HTERT RPE-1 (cell line): Measurements from ENCODE around the gene DPP10.
"Not testable (repeated sequence)": the region's sequence is repeated elsewhere in the genome, so short reads cannot be mapped to it uniquely, and the experiment has no call there.

Source experiments
- in situ Hi-C: fragments of 300-500 bp; cut with MboI; formaldehyde crosslinking; loops from 4 replicates; pipeline ENCODE4 v1.14.3; 2020; ENCODE audit warnings: low sequenced_read_pairs

The DPP10 gene

GRCh38 chr2:115389024-115389423, 946.6 kb downstream of the DPP10 start:
- in situ Hi-C loops = no loop called here

GRCh38 chr2:115389898-115390565, 947.6 kb downstream of the DPP10 start:
- in situ Hi-C loops = no loop called here

GRCh38 chr2:115396579-115396978, 954.1 kb downstream of the DPP10 start:
- in situ Hi-C loops = no loop called here

GRCh38 chr2:115400940-115401339, 958.5 kb downstream of the DPP10 start:
- in situ Hi-C loops = no loop called here

GRCh38 chr2:115412501-115412900, 970.1 kb downstream of the DPP10 start:
- in situ Hi-C loops = no loop called here

GRCh38 chr2:115413791-115414190, 971.4 kb downstream of the DPP10 start:
- in situ Hi-C loops = no loop called here

GRCh38 chr2:115414466-115414865, 972.0 kb downstream of the DPP10 start:
- in situ Hi-C loops = no loop called here

DNA sequence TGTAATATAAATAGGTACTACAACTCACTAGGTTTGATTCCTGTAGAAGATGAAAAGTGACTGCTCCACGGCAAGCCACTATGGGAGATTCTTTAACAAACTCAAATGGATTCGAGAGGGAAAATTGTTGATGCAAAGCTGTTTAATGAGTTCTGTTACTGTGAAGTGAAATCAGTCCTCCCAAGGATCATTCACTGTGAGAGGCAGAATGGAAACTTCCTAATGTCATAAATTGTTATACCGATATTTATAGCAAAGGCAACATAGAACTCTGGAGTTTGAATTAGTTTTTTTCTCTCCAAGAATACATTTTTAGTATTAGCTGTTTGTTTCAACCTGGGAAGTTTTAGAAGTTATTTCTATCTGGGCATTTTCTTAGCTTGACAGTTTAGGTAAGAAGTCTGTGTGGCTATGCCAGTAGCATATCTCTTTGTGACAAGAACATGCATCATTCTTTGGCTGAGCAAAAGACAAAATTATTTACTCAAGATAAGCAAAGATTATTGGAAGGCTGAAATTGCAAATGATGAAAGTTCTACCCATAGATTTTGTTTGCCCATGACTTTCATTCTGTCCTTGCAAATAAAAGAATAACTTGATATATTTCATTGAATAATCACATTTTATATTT, 979.7 kb downstream of the DPP10 start:
- in situ Hi-C loops = no loop called here

- in situ Hi-C loops = no loop called here
Measured at GRCh38 chr2:115427436-115427835, 985.0 kb downstream of the DPP10 start.

GRCh38 chr2:115440746-115441145, 998.3 kb downstream of the DPP10 start:
- in situ Hi-C loops = not testable (repeated sequence)

GRCh38 chr2:115443539-115444185, 1001.2 kb downstream of the DPP10 start:
- in situ Hi-C loops = no loop called here

DNA sequence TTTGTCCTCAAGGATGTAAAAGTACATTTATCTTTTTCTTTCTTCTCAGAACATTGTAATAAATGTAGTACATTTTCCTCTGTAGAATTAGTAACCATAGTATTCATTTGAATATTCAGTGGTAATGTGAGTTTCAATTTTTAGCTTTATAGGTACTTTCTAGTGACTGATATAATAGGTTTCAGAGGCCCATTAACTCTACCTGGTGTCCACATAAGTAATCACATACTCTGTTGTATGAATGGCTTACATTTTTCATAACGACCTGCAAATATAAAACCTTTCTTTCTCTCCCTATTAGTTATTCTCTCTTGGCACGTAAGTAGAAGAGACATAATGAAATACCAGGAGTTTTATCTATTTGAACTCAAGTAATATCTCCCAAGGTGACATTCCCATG, 1017.6 kb downstream of the DPP10 start:
- in situ Hi-C loops = no loop called here

- in situ Hi-C loops = no loop called here
Measured at GRCh38 chr2:115480741-115481140, 1038.3 kb downstream of the DPP10 start.

DNA sequence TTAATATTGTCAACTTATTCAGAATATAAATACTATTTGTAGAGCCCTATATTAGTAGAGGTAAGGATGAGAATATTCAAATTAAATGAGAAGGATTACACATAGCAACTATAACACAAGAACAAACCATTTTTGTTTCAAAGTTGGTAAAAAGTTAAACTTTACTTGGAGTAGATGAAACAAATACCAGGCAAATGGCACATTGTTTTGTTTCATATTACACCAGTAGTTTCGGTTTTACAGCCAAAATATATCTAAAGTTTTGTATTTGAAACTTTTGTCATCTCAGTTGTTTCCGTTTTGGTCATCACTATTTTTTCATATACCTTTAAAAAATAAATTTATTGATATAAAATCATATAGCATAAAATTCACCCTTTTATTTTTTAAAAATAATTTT, 1039.4 kb downstream of the DPP10 start:
- in situ Hi-C loops = no loop called here

DNA sequence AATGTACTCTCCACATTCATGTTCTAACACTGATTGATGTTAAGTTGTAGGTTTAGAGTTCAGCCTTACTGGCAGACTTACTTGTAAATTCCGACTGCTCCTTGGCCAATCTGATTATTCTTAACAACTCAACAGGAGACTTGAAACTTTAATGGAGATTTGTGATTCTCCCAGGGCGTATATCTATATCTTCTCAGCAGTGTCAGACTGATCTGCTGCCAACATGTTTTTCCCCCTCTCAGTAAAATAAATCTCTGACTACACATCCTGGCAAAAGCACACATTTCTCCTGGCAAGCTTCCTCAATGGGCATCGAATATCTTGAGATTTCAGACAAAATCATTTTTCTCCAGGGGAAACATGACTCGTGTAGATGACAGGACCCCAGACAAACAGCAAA, 1041.2 kb downstream of the DPP10 start:
- in situ Hi-C loops = no loop called here

- in situ Hi-C loops = no loop called here
Measured at GRCh38 chr2:115484486-115484885, 1042.0 kb downstream of the DPP10 start.

DNA sequence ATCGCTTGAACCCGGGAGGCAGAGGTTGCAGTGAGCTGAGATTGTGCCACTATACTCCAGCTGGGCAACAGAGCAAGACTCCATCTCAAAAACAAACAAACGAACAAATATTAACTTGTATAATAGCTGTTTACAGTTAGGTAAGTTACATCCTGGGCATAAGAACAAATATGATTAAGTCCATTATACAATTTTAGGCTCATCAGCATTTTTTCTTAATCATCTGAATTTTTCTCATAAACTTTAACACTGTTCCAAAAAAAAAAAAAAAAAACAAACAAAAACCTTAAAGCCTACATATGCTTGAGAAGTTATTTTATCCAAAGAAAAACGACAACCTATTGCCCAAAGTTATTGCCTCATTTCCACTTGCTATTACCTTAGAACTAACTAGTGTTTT, 1042.5 kb downstream of the DPP10 start:
- in situ Hi-C loops = no loop called here

DNA sequence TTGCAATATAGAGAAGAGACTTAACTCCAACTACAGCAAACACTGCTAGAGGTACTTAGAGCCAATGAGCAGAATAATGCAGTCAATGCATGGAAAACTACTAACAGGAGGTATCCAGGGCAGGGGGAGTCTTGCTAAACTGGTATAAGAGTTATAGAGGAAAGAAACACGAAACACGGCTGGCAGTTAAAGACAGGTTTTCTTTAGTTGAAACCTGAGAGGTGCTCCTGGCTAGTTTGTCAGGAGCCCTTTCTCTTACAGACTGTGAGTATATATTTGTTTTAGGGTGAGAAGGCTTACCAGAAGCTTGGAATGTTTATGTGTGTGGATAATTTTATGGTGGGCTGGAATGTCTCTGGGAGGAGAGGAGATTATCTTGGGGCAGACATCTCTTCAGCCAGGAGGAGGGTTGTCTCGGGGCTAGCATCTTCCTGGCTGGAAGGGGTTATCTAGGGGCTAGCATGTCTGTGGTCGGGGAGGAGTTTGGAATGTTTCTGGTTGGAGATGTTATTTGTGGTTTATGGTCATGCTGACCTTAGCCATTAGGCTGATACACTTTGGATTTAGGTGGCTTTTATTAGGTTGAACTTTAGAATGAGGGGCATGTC, 1048.8 kb downstream of the DPP10 start:
- in situ Hi-C loops = no loop called here

DNA sequence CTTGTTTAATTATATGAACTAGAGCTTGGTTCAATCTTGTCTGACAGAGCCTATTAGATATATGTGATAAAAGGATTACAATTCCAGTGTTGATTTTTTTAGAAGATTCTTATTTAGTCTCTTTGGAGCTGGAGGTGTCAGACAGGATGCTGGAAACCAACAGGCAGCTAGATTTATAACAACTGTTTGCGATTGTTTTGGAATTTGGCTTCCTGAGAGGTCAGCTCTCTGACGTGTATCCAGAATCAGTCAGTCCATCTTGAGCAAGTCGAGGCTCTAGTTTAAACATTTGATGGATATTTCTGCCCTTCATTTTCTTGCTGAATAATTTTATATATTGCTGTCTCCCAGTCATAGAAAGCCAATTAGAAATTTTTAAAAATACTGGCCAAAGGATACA, 1062.9 kb downstream of the DPP10 start:
- in situ Hi-C loops = no loop called here

DNA sequence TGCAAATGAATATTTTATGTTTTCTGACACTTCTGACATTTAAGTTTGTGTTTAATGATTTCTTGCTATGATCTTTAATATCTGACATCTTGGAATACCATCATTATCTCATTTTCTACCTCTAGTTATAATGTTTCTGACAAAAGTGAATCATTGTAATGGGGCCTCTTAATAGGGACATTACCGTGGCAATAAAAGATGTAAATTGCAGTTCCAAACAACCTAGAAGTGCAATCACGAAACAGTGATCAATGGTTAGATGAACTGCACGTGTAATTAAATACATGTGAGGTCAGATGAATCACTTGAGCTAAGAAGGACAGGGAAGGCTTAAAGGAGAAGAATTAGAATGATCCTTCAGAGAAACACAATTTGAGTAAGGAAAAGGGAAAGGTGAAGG, 1078.3 kb downstream of the DPP10 start:
- in situ Hi-C loops = no loop called here

DNA sequence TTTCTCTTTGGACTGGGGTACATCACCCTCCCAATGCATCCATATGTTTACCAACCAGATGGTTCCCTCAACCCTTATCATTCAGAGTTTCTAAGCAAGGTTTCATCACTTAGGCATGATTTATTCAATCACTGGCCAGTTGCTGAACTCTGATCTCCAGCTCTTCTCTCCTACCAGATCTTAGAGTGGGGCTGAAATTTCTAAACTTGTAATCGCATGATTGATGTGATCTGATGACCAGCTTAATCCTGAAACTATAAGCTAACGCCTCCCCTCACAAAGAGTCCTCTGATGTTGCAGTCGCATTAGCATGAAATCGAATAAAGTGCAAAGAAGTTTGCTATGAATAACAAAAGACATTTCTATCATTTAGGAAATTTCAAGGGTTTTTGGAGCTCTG, 1082.0 kb downstream of the DPP10 start:
- in situ Hi-C loops = no loop called here

DNA sequence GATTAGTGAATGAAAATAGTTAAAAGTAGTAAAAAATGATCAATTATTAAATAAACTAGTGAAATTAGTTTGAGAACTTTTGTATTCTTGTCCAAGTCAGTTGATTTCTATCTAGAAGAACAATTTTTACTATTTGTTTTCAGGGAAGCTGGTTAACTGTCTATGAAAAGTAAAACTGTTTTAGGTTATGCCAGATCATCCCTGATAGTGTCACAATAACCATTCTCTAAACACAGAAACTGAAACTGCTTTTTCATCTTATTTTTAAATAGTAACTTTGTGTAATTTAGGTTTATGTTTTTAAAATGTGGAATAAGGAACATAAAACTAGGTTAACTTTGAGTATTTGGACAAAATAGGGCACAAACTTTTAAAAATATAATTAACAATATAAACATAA, 1087.2 kb downstream of the DPP10 start:
- in situ Hi-C loops = no loop called here
